ENCODE results near the gene ARHGAP18. TPM values are rescaled to one million over a fixed set of nuclear protein-coding genes. Genes with fewer than 3 reads are reported as not detected.

The ARHGAP18 gene
- total RNA-seq, 1 experiment from 2014 or later: 2.4 TPM

- Mint-ChIP-seq H3K9me3 (no peaks in the 10 kb centered on the region), H3K4me1 (no peaks in the 10 kb centered on the region), H3K27ac (no peak overlapping the region), H3K27me3 (ENCODE audit: low read depth) (no peaks in the 10 kb centered on the region), H3K4me3 (no peak overlapping the region), H3K36me3 (ENCODE audit: insufficient read depth in 1 of 3, low read depth in 3 of 3) (no peaks in the 10 kb centered on the region)
- no CpG with 5 or more reads among the region's 3 CpGs for WGBS (ENCODE audit: extremely low coverage, insufficient read length, low lambda C conversion rate)
- DNase-seq: no peak
- Histone ChIP-seq H4K91ac (ENCODE audit: insufficient read length, low read depth, low read length) (no peak overlapping the region), H2AK5ac (ENCODE audit: insufficient read length, low read length) (no peak overlapping the region), H2BK15ac (ENCODE audit: low read depth, low read length) (no peak overlapping the region), H3K79me2 (ENCODE audit: insufficient read depth, low read length) (no peaks in the 10 kb centered on the region), H4K8ac (replicated peaks; ENCODE audit: insufficient read length, low read depth, low read length) (no peak overlapping the region), H3K4ac (ENCODE audit: low read depth, low read length) (no peak overlapping the region), H3K9me3 (ENCODE audit: control insufficient read depth, low read depth, low read length) (no peaks in the 10 kb centered on the region), H2AFZ (ENCODE audit: low read length) (no peak overlapping the region), H2BK120ac (ENCODE audit: low read depth, low read length, poor library complexity, severe bottlenecking) (no peak overlapping the region), H3T11ph (ENCODE audit: low read length) (no peak overlapping the region), H2BK12ac (ENCODE audit: insufficient read length, low read depth, low read length) (no peak overlapping the region), H3K18ac (ENCODE audit: insufficient read length, low read depth, low read length) (no peak overlapping the region), H2BK5ac (ENCODE audit: insufficient read length, low read length) (no peak overlapping the region), H4K5ac (ENCODE audit: insufficient read length, low read depth, low read length) (no peak overlapping the region), H3K23me2 (ENCODE audit: insufficient read length, low read depth, low read length, poor library complexity, severe bottlenecking) (no peaks in the 10 kb centered on the region), H3K79me1 (ENCODE audit: insufficient read depth, low read depth, low read length, poor library complexity, severe bottlenecking) (no peaks in the 10 kb centered on the region), H2BK20ac (ENCODE audit: low read depth, low read length, poor library complexity, severe bottlenecking) (no peak overlapping the region), H3K23ac (ENCODE audit: insufficient read length, low read depth, low read length) (no peak overlapping the region), H3K4me2 (ENCODE audit: insufficient read depth, insufficient read length, low read length) (no peak overlapping the region), H3K27ac (ENCODE audit: insufficient read length, low read depth, low read length) (no peak overlapping the region), H3K56ac (ENCODE audit: insufficient read length, low read depth, low read length) (no peak overlapping the region), H3K14ac (ENCODE audit: insufficient read depth, low read length) (no peak overlapping the region), H3K4me1 (ENCODE audit: insufficient read depth, low read length) (no peaks in the 10 kb centered on the region), H3K27me3 (ENCODE audit: insufficient read depth, low read length) (no peaks in the 10 kb centered on the region), H3K9ac (ENCODE audit: extremely low read depth, insufficient read length, low read length) (no peak overlapping the region), H4K20me1 (ENCODE audit: control insufficient read depth, insufficient read depth, insufficient read length) (no peaks in the 10 kb centered on the region)
- no peak for TF ChIP-seq CTCF (conservative IDR thresholded peaks at IDR 0.05)
Observed at GRCh38 chr6:129719692-129720091, 9.7 kb upstream of the ARHGAP18 start.
